CD14-positive monocyte (primary cell): ENCODE measurements around the gene PPRC1. TPM values are rescaled to one million over a fixed set of nuclear protein-coding genes. Genes with fewer than 3 reads are reported as not detected.

Experiments used
- DNase-seq, 3 donors: peaks; one replicate each; pipeline ENCODE4 v3.0.0-alpha.2; 2011 to 2022
- H2AFZ ChIP-seq: 2 replicates; pipeline ENCODE4 v1.6.0; 2012; ENCODE audit warnings: mild to moderate bottlenecking, low read depth, low read length, inconsistent platforms; ENCODE audit not compliant: insufficient read depth, poor library complexity, severe bottlenecking
- H3K27ac ChIP-seq, 2 donors: 1 replicate in 1 of 2; 2 replicates in 1 of 2; pipeline ENCODE4 v1.5.1; 2012 to 2013; ENCODE audit warnings: low read length in 2 of 2, control low read depth in 1 of 2, inconsistent platforms in 1 of 2, low read depth in 1 of 2, mild to moderate bottlenecking in 1 of 2
- H3K27me3 ChIP-seq, 2 donors: one replicate each; pipeline versions ENCODE4 v1.6.0 to v1.6.1; 2011 to 2013; ENCODE audit warnings: low read length in 2 of 2; ENCODE audit not compliant: control insufficient read depth in 2 of 2, insufficient read depth in 2 of 2
- H3K36me3 ChIP-seq, 2 donors: replicated peaks in 1 of 2; 1 replicate in 1 of 2; 2 replicates in 1 of 2; pipeline versions ENCODE4 v1.5.1 to v1.6.1; 2012 to 2013; ENCODE audit warnings: low read length in 2 of 2, control low read depth in 1 of 2, inconsistent platforms in 1 of 2, mild to moderate bottlenecking in 1 of 2; ENCODE audit not compliant: insufficient read depth in 2 of 2, control insufficient read depth in 1 of 2
- H3K4me1 ChIP-seq, 2 donors: 1 replicate in 1 of 2; 2 replicates in 1 of 2; pipeline versions ENCODE4 v1.5.1 to v1.6.1; 2012 to 2013; ENCODE audit warnings: low read length in 2 of 2, control low read depth in 1 of 2, inconsistent platforms in 1 of 2, mild to moderate bottlenecking in 1 of 2, moderate library complexity in 1 of 2; ENCODE audit not compliant: insufficient read depth in 2 of 2, control insufficient read depth in 1 of 2
- H3K4me2 ChIP-seq: replicated peaks from 2 replicates; pipeline ENCODE3; 2012; ENCODE audit warnings: low read length, moderate library complexity, mild to moderate bottlenecking; ENCODE audit not compliant: poor library complexity, severe bottlenecking; ENCODE audit errors: extremely low read depth
- H3K4me3 ChIP-seq, 3 experiments: fragments of 200-600 bp in 1 of 3; sonication (generic) in 1 of 3; replicated peaks in 1 of 3; 1 replicate in 2 of 3; 2 replicates in 1 of 3; pipeline ENCODE4 v1.5.1; 2011 to 2013; ENCODE audit warnings: low read length in 3 of 3, mild to moderate bottlenecking in 3 of 3, control low read depth in 2 of 3, low read depth in 2 of 3, inconsistent platforms in 1 of 3, moderate library complexity in 1 of 3
- H3K79me2 ChIP-seq: 2 replicates; pipeline ENCODE4 v1.6.0; 2012; ENCODE audit warnings: mild to moderate bottlenecking, control low read depth, inconsistent platforms, low read length, moderate library complexity; ENCODE audit not compliant: insufficient read depth
- H3K9ac ChIP-seq: 2 replicates; pipeline ENCODE4 v1.6.0; 2017; ENCODE audit warnings: low read length, mild to moderate bottlenecking; ENCODE audit not compliant: insufficient read depth, poor library complexity, severe bottlenecking
- H3K9me3 ChIP-seq, 2 donors: replicated peaks in 1 of 2; 1 replicate in 1 of 2; 2 replicates in 1 of 2; pipeline versions ENCODE4 v1.5.1 to v1.6.1; 2012 to 2013; ENCODE audit warnings: low read length in 2 of 2, control low read depth in 1 of 2; ENCODE audit not compliant: control insufficient read depth in 1 of 2, insufficient read depth in 1 of 2
- H4K20me1 ChIP-seq: 2 replicates; pipeline ENCODE4 v1.6.0; 2012; ENCODE audit warnings: mild to moderate bottlenecking, low read length, control low read depth, moderate library complexity; ENCODE audit not compliant: insufficient read depth
- H3K27ac Mint-ChIP-seq, 7 donors: one replicate each; pipeline ENCODE4 v1.8.0; 2020; ENCODE audit warnings: mild to moderate bottlenecking in 7 of 7, mixed read lengths in 7 of 7, moderate library complexity in 6 of 7, inconsistent platforms in 2 of 7
- H3K27me3 Mint-ChIP-seq, 3 donors: one replicate each; pipeline ENCODE4 v1.8.0; 2021 to 2022; ENCODE audit warnings: low read depth in 3 of 3, mild to moderate bottlenecking in 3 of 3, mixed read lengths in 3 of 3, moderate library complexity in 3 of 3, inconsistent platforms in 1 of 3
- H3K36me3 Mint-ChIP-seq, 2 donors: one replicate each; pipeline ENCODE4 v1.8.0; 2020; ENCODE audit warnings: mixed read lengths in 2 of 2, inconsistent platforms in 1 of 2, mild to moderate bottlenecking in 1 of 2
- H3K4me1 Mint-ChIP-seq: one replicate; pipeline ENCODE4 v1.8.0; 2020; ENCODE audit warnings: mild to moderate bottlenecking, mixed read lengths
- H3K4me3 Mint-ChIP-seq, 2 donors: one replicate each; pipeline ENCODE4 v1.8.0; 2020; ENCODE audit warnings: mild to moderate bottlenecking in 2 of 2, mixed read lengths in 2 of 2, moderate library complexity in 1 of 2
- H3K9me3 Mint-ChIP-seq, 7 donors: one replicate each; pipeline ENCODE4 v1.8.0; 2020 to 2022; ENCODE audit warnings: mixed read lengths in 7 of 7, mild to moderate bottlenecking in 6 of 7, moderate library complexity in 6 of 7, inconsistent platforms in 2 of 7
- CTCF ChIP-seq: fragments of 200-600 bp; IDR thresholded peaks from one replicate; pipeline ENCODE4 v1.8.0; 2022; ENCODE audit warnings: antibody characterized with exemption, mild to moderate bottlenecking
- WGBS: methylation state at CpG from one replicate; pipeline ENCODE4 v1.1.5; 2013; ENCODE audit warnings: missing lambda C conversion rate; ENCODE audit not compliant: insufficient coverage; 5-methylcytosine and 5-hydroxymethylcytosine counted together
- intact Hi-C, 2 donors: fragments of 100-400 bp; cut with micrococcal nuclease; formaldehyde crosslinking; loops; one replicate each; pipeline versions ENCODE4 v1.15.0 to v1.15.1; 2023
- polyA plus RNA-seq, 3 donors: library from polyadenylated mRNA; depleted of rRNA in 1 of 3; unstranded in 2 of 3; stranded (reverse) in 1 of 3; fragments of 300-500 nt in 2 of 3; fragments of >200 nt in 1 of 3; fragmentation: Illumina TruSeq in 2 of 3; gene quantifications; 1 replicate in 2 of 3; 2 replicates in 1 of 3; pipeline ENCODE4 v1.2.3, GENCODE V29; 2012 to 2021

The PPRC1 gene
- polyA plus RNA-seq, 3 donors, result 1.1 to 15.6 (median 2.5) TPM

DNA sequence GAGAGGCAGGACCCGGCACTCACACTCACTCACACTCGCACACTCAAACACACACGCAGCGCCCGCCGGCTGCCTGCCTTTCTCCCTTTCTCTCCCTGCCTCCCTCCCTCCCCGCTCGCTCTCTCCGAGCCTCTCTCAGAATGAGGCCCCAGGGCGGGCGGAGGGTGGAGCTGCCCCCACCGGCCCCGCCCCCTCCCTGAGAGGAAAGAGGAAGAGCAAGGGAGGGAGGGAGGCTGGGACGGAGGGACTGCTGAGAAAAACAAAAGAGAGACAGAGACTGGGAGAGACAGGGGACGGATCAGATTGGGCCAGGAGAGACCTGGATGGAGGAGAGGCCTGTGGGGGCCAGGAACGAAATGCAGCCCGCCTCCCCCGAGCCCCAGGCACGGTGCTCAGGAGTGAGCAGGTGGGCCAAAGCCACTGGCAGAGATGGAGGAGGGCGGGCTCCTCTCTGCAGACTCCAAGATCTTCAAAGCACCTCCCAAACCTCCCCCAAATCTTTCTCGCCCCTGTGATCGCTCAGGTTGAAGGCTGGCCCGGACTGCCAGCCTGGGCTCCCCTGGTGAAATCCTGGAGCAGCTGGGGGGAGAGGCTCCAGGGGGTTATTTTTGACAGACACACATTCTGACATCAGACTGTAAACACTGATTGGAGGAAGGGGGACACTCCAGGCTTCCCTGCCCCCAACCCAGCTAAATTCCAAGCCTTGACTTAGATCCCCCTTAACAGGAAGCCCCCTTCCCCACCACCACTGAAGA is 17.8 kb upstream of the PPRC1 start:
- WGBS, result 0% methylated on average over 2 of the region's 23 CpGs
- Mint-ChIP-seq H3K4me3 (peak overlapping the region; percentile 86 to 98), H3K4me1 (peaks cover 61% of the 10 kb centered on the region), H3K27ac (peak overlapping the region; percentile 85 to 92 (median 88)), H3K36me3 (peaks cover 17 to 20% of the 10 kb centered on the region in 2 donors), H3K9me3 (peaks cover 0 to 2% (median 0%) of the 10 kb centered on the region in 7 donors), H3K27me3 (no peaks in the 10 kb centered on the region)
- peaks cover 91% of the 10 kb centered on the region for H3K79me2 ChIP-seq
- H3K36me3 ChIP-seq, result peaks cover 14 to 20% of the 10 kb centered on the region in 2 donors
- H3K27me3 ChIP-seq, result no peaks in the 10 kb centered on the region
- no peak for TF ChIP-seq CTCF
- peaks cover 76% of the 10 kb centered on the region for H4K20me1 ChIP-seq
- H3K4me1 ChIP-seq, result peaks cover 63 to 66% of the 10 kb centered on the region in 2 donors
- peak overlapping the region; percentile 89 for H3K4me2 ChIP-seq
- peak overlapping the region; percentile 68 for H3K9ac ChIP-seq
- intact Hi-C loops, result no loop called here
- H3K9me3 ChIP-seq, result no peaks in the 10 kb centered on the region
- peak overlapping the region; percentile 80 for H2AFZ ChIP-seq
- H3K27ac ChIP-seq, result peak overlapping the region; percentile 53 to 88
- H3K4me3 ChIP-seq, result peak overlapping the region; percentile 41 to 96 (median 79)
- DNase-seq, result peak; percentile 75 to 77 (median 75)

DNA sequence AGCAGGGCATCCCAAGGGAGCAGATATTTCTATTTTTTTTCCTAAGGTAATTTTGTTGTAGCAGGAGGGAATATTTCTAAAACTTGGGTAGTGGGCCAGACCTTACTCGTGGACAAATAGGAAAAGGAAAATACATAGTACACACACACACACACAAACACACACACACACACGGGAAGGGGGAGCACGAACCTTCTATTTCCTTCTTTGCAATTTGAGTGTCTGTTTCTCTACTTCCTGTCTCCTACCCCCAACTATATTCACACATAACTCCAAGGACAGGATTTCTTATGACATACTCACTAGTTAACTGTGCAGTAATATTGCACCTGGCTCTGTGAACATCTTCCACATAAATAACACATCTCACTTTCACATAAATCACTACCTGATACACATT is 17.1 kb upstream of the PPRC1 start:
- Histone ChIP-seq H3K4me1 (peaks cover 64 to 68% of the 10 kb centered on the region in 2 donors), H3K4me2 (peak overlapping the region; percentile 89), H3K79me2 (peaks cover 96% of the 10 kb centered on the region), H2AFZ (peak overlapping the region; percentile 80), H3K27me3 (no peaks in the 10 kb centered on the region), H3K27ac (peak overlapping the region; percentile 53 to 88), H3K4me3 (peak overlapping the region; percentile 41 to 96 (median 79)), H4K20me1 (peaks cover 68% of the 10 kb centered on the region), H3K36me3 (peaks cover 7 to 13% of the 10 kb centered on the region in 2 donors), H3K9me3 (no peaks in the 10 kb centered on the region), H3K9ac (peak overlapping the region; percentile 68)
- Mint-ChIP-seq H3K9me3 (peaks cover 0 to 2% (median 0%) of the 10 kb centered on the region in 7 donors), H3K4me1 (peaks cover 61% of the 10 kb centered on the region), H3K36me3 (peaks cover 10 to 13% of the 10 kb centered on the region in 2 donors), H3K4me3 (peak overlapping the region; percentile 86 to 98), H3K27ac (peak overlapping the region; percentile 85 to 92 (median 88)), H3K27me3 (no peaks in the 10 kb centered on the region)
- DNase-seq, result peak in 2 of 3 donors; percentile 18 to 35
- intact Hi-C loops, result no loop called here
- WGBS, result 0% methylated on average over 1 of the region's 3 CpGs
- no peak for TF ChIP-seq CTCF
